HepG2 (cell line): ENCODE data around the gene AGXT. TPM values are rescaled to one million over a fixed set of nuclear protein-coding genes. Genes with fewer than 3 reads are reported as not detected.

Source experiments
- AGO1 ChIP-seq: fragments of 200-400 bp; formaldehyde crosslinking; IDR thresholded peaks from 2 replicates; pipeline ENCODE4 v1.6.1; 2017; ENCODE audit warnings: mild to moderate bottlenecking, low read depth, low read length, moderate library complexity; ENCODE audit not compliant: poor library complexity, severe bottlenecking
- ARHGAP35 ChIP-seq: sonication (generic); formaldehyde crosslinking; IDR thresholded peaks from 2 replicates; pipeline ENCODE4 v1.9.0; 2022; ENCODE audit warnings: mild to moderate bottlenecking, inconsistent platforms, moderate library complexity, missing genetic modification reagents, borderline replicate concordance
- ATF2 ChIP-seq: sonication (generic); formaldehyde crosslinking; IDR thresholded peaks from 2 replicates; pipeline ENCODE4 v1.4.0; 2020; ENCODE audit warnings: missing genetic modification reagents
- BORCS8-MEF2B ChIP-seq: sonication (generic); formaldehyde crosslinking; IDR thresholded peaks from 2 replicates; pipeline ENCODE4 v1.8.0; 2022; ENCODE audit warnings: mild to moderate bottlenecking, missing genetic modification reagents
- FOXP1 ChIP-seq, 2 experiments: fragments of 450-650 bp in 1 of 2; IDR thresholded peaks; 2 replicates each; pipeline ENCODE4 v1.6.1; 2017 to 2018; ENCODE audit warnings: antibody characterized with exemption in 1 of 2
- HBP1 ChIP-seq: IDR thresholded peaks from 2 replicates; pipeline ENCODE4 v1.6.1; 2016; ENCODE audit warnings: low read depth, control low read depth
- HMG20B ChIP-seq: conservative IDR thresholded peaks from 2 replicates; pipeline ENCODE4 v1.6.1; 2016; ENCODE audit warnings: missing genetic modification reagents, missing compliant biosample characterization
- HMGA1 ChIP-seq: sonication (generic); formaldehyde crosslinking; conservative IDR thresholded peaks from 2 replicates; pipeline ENCODE4 v1.4.0; 2020; ENCODE audit warnings: missing genetic modification reagents
- KAT2B ChIP-seq: fragments of 150-350 bp; IDR thresholded peaks from 2 replicates; pipeline ENCODE4 v1.6.1; 2014; ENCODE audit warnings: low read depth, low read length, borderline replicate concordance
- MED8 ChIP-seq: sonication (generic); formaldehyde crosslinking; IDR thresholded peaks from 2 replicates; pipeline ENCODE4 v1.8.1; 2023; ENCODE audit warnings: mild to moderate bottlenecking, missing genetic modification reagents; ENCODE audit not compliant: insufficient replicate concordance
- MTERF4 ChIP-seq: sonication (generic); formaldehyde crosslinking; IDR thresholded peaks from 2 replicates; pipeline ENCODE4 v1.8.0; 2023; ENCODE audit warnings: mild to moderate bottlenecking, missing genetic modification reagents
- NFIB ChIP-seq: sonication (generic); formaldehyde crosslinking; IDR thresholded peaks from 2 replicates; pipeline ENCODE4 v1.9.0; 2021; ENCODE audit warnings: missing genetic modification reagents, mild to moderate bottlenecking, borderline replicate concordance
- NR1H2 ChIP-seq: sonication (generic); formaldehyde crosslinking; IDR thresholded peaks from 2 replicates; pipeline ENCODE4 v1.8.1; 2022; ENCODE audit warnings: low read depth, missing genetic modification reagents, borderline replicate concordance
- PHB2 ChIP-seq: fragments of 450-650 bp; IDR thresholded peaks from 2 replicates; pipeline ENCODE4 v1.6.1; 2018; ENCODE audit not compliant: partially characterized antibody
- RBFOX2 ChIP-seq: fragments of 200-400 bp; formaldehyde crosslinking; IDR thresholded peaks from 2 replicates; pipeline ENCODE4 v1.6.1; 2017; ENCODE audit warnings: low read depth, mild to moderate bottlenecking, low read length
- RFX3 ChIP-seq: IDR thresholded peaks from 2 replicates; pipeline ENCODE4 v1.6.1; 2016; ENCODE audit warnings: missing biosample characterization, missing genetic modification reagents
- SNAPC5 ChIP-seq: sonication (generic); formaldehyde crosslinking; IDR thresholded peaks from 2 replicates; pipeline ENCODE4 v1.8.1; 2023; ENCODE audit warnings: mild to moderate bottlenecking, missing genetic modification reagents, borderline replicate concordance
- TRIM24 ChIP-seq: sonication (generic); formaldehyde crosslinking; IDR thresholded peaks from 2 replicates; pipeline ENCODE4 v1.8.0; 2022; ENCODE audit warnings: mild to moderate bottlenecking, missing genetic modification reagents
- ZFY ChIP-seq: sonication (generic); formaldehyde crosslinking; IDR thresholded peaks from 2 replicates; pipeline ENCODE4 v1.4.0; 2020; ENCODE audit warnings: missing genetic modification reagents
- ZMAT5 ChIP-seq: sonication (generic); formaldehyde crosslinking; IDR thresholded peaks from 2 replicates; pipeline ENCODE4 v1.5.0; 2020; ENCODE audit warnings: mild to moderate bottlenecking, low read depth, missing genetic modification reagents, borderline replicate concordance
- ZNF232 ChIP-seq: sonication (generic); formaldehyde crosslinking; IDR thresholded peaks from 2 replicates; pipeline ENCODE4 v1.4.0; 2020; ENCODE audit warnings: missing genetic modification reagents, borderline replicate concordance
- ZNF292 ChIP-seq: sonication (generic); formaldehyde crosslinking; IDR thresholded peaks from 2 replicates; pipeline ENCODE4 v1.8.1; 2022; ENCODE audit warnings: mild to moderate bottlenecking, low read depth, missing genetic modification reagents, borderline replicate concordance
- ZNF331 ChIP-seq: sonication (generic); formaldehyde crosslinking; IDR thresholded peaks from 2 replicates; pipeline ENCODE4 v1.4.0; 2020; ENCODE audit warnings: missing genetic modification reagents
- ZNF703 ChIP-seq: sonication (generic); formaldehyde crosslinking; IDR thresholded peaks from 2 replicates; pipeline ENCODE4 v1.5.1; 2020; ENCODE audit warnings: missing genetic modification reagents, mild to moderate bottlenecking, moderate library complexity, borderline replicate concordance
- ZNF781 ChIP-seq: sonication (generic); formaldehyde crosslinking; IDR thresholded peaks from 2 replicates; pipeline ENCODE4 v1.5.1; 2020; ENCODE audit warnings: borderline replicate concordance, mild to moderate bottlenecking, missing genetic modification reagents; ENCODE audit errors: not compliant biosample characterization
- polyA plus RNA-seq, 8 experiments: library from polyadenylated mRNA; depleted of rRNA in 3 of 8; stranded (reverse) in 7 of 8; unstranded in 1 of 8; fragments of >200 nt; fragmentation: Illumina TruSeq in 4 of 8; extraction: Trizol in 4 of 8; gene quantifications; 2 replicates each; pipeline versions ENCODE4 v1.2.1 to v1.2.3, GENCODE V29; 2011 to 2016; ENCODE audit warnings: low read depth in 4 of 8, missing spikeins in 1 of 8, mixed read lengths in 1 of 8; ENCODE audit not compliant: insufficient read depth in 1 of 8
- total RNA-seq, 5 experiments: library from RNA; depleted of rRNA; stranded (reverse); fragments of >200 nt; fragmentation: Illumina TruSeq; extraction: Trizol; gene quantifications; 2 replicates each; pipeline ENCODE4 v1.2.3, GENCODE V29; 2016; ENCODE audit warnings: low read depth in 1 of 5

Gene AGXT
- total and polyA plus RNA-seq, 2 of the 13 experiments (the other 11 are each of a cell fraction or from before 2014, with no cell fraction given), result 41.9 to 96.1 TPM

- TF ChIP-seq HMG20B (CRISPR knock-in tag), result 0 out of 2 replicates have a peak, but pooled peaks have one; percentile 66
- 0 out of 2 replicates have a peak, but pooled peaks have one; percentile 35 for TF ChIP-seq ZNF703 (CRISPR knock-in tag)
- TF ChIP-seq HBP1 (CRISPR knock-in tag), result peak; percentile 64; the same call in 1 of the 2 replicates
- 0 out of 2 replicates have a peak, but pooled peaks have one; percentile 71 for TF ChIP-seq ARHGAP35 (CRISPR knock-in tag)
- no peak; the same call in 1 of the 2 replicates for TF ChIP-seq TRIM24 (CRISPR knock-in tag)
- peak; percentile 72 for TF ChIP-seq AGO1
- TF ChIP-seq ZNF232 (CRISPR knock-in tag), result peak; percentile 94; the same call in 1 of the 2 replicates
- peak; percentile 76; the same call in 1 of the 2 replicates for TF ChIP-seq NR1H2
- no peak for TF ChIP-seq FOXP1 (IDR thresholded peaks at IDR 0.05)
- peak; percentile 57; the same call in 1 of the 2 replicates for TF ChIP-seq FOXP1 (CRISPR knock-in tag; IDR thresholded peaks at IDR 0.05)
- TF ChIP-seq NFIB (CRISPR knock-in tag), result no peak
- peak; percentile 88 for TF ChIP-seq MED8
- peak; percentile 95 for TF ChIP-seq ZFY (CRISPR knock-in tag)
- TF ChIP-seq ZNF781 (CRISPR knock-in tag), result peak; percentile 85
- TF ChIP-seq ZMAT5 (CRISPR knock-in tag), result no peak
- TF ChIP-seq ZNF331 (CRISPR knock-in tag), result peak; percentile 91
- TF ChIP-seq MTERF4, result no peak; the same call in 1 of the 2 replicates
- peak; percentile 92 for TF ChIP-seq BORCS8-MEF2B (CRISPR knock-in tag)
- TF ChIP-seq ATF2 (CRISPR knock-in tag), result peak; percentile 51; the same call in 1 of the 2 replicates
- TF ChIP-seq SNAPC5 (CRISPR knock-in tag), result 0 out of 2 replicates have a peak, but pooled peaks have one; percentile 40
- peak; percentile 90 for TF ChIP-seq RBFOX2
- TF ChIP-seq ZNF292 (CRISPR knock-in tag), result peak; percentile 90
- TF ChIP-seq KAT2B, result no peak
- TF ChIP-seq RFX3 (CRISPR knock-in tag), result no peak
- no peak for TF ChIP-seq PHB2
- no peak for TF ChIP-seq HMGA1 (CRISPR knock-in tag)
Measured at GRCh38 chr2:240876475-240877251, 8.0 kb downstream of the AGXT start (continued).
